Mesenchymal stem cell (in vitro differentiated cells and primary cell): ENCODE measurements around the gene ANKRD6.

Experiments used
- DNase-seq: peaks from one replicate; pipeline ENCODE4 v3.0.0-alpha.2; 2013
- H2AFZ ChIP-seq: one replicate; pipeline ENCODE4 v1.6.1; 2013; ENCODE audit warnings: low read depth, mild to moderate bottlenecking, control low read depth, inconsistent platforms, low read length, moderate library complexity
- H2AK5ac ChIP-seq: 2 replicates; pipeline ENCODE4 v1.6.1; 2013; ENCODE audit warnings: low read length, moderate library complexity, mild to moderate bottlenecking, inconsistent platforms; ENCODE audit not compliant: severe bottlenecking
- H2BK120ac ChIP-seq: one replicate; pipeline ENCODE4 v1.6.1; 2013; ENCODE audit warnings: low read depth, mild to moderate bottlenecking, inconsistent platforms, low read length, moderate library complexity
- H2BK12ac ChIP-seq, 2 experiments: one replicate each; pipeline ENCODE4 v1.6.1; 2013; ENCODE audit warnings: inconsistent platforms in 2 of 2, low read length in 2 of 2, mild to moderate bottlenecking in 2 of 2, moderate library complexity in 2 of 2, control low read depth in 1 of 2
- H2BK15ac ChIP-seq: one replicate; pipeline ENCODE4 v1.6.1; 2013; ENCODE audit warnings: mild to moderate bottlenecking, low read depth, inconsistent platforms; ENCODE audit not compliant: poor library complexity, severe bottlenecking
- H2BK5ac ChIP-seq: 2 replicates; pipeline ENCODE4 v1.6.1; 2013; ENCODE audit warnings: low read depth, mild to moderate bottlenecking, low read length, control low read depth, inconsistent platforms; ENCODE audit not compliant: poor library complexity, severe bottlenecking
- H3K14ac ChIP-seq, 2 experiments: one replicate each; pipeline ENCODE4 v1.6.1; 2013; ENCODE audit warnings: inconsistent platforms in 2 of 2, low read length in 2 of 2, control low read depth in 1 of 2, mild to moderate bottlenecking in 1 of 2, moderate library complexity in 1 of 2
- H3K18ac ChIP-seq, 2 experiments: one replicate each; pipeline ENCODE4 v1.6.1; 2013; ENCODE audit warnings: inconsistent platforms in 2 of 2, low read length in 2 of 2, control low read depth in 1 of 2, low read depth in 1 of 2, mild to moderate bottlenecking in 1 of 2
- H3K23ac ChIP-seq, 2 experiments: one replicate each; pipeline ENCODE4 v1.6.1; 2013; ENCODE audit warnings: inconsistent platforms in 2 of 2, low read length in 2 of 2, mild to moderate bottlenecking in 2 of 2, moderate library complexity in 2 of 2, control low read depth in 1 of 2
- H3K27ac ChIP-seq: 2 replicates; pipeline ENCODE4 v1.5.1; 2013; ENCODE audit warnings: mild to moderate bottlenecking, moderate library complexity, low read length, control low read depth, inconsistent platforms; ENCODE audit not compliant: poor library complexity, severe bottlenecking
- H3K27me3 ChIP-seq, 2 experiments: 2 replicates each; pipeline versions ENCODE4 v1.6.1 to v1.7.0; 2013; ENCODE audit warnings: low read length in 2 of 2, mild to moderate bottlenecking in 2 of 2, moderate library complexity in 2 of 2, control low read depth in 1 of 2, inconsistent platforms in 1 of 2; ENCODE audit not compliant: control insufficient read depth in 1 of 2, insufficient read depth in 1 of 2
- H3K36me3 ChIP-seq, 2 experiments: 2 replicates each; pipeline versions ENCODE4 v1.6.1 to v1.7.0; 2013; ENCODE audit warnings: low read length in 2 of 2, control low read depth in 1 of 2, inconsistent platforms in 1 of 2, low read depth in 1 of 2, mild to moderate bottlenecking in 1 of 2; ENCODE audit not compliant: insufficient read depth in 2 of 2, control insufficient read depth in 1 of 2
- H3K4ac ChIP-seq, 2 experiments: one replicate each; pipeline ENCODE4 v1.6.1; 2013; ENCODE audit warnings: inconsistent platforms in 2 of 2, low read length in 2 of 2, mild to moderate bottlenecking in 2 of 2, moderate library complexity in 2 of 2, control low read depth in 1 of 2, low read depth in 1 of 2
- H3K4me1 ChIP-seq: 2 replicates; pipeline ENCODE4 v1.6.1; 2013; ENCODE audit warnings: low read depth, low read length, control low read depth; ENCODE audit not compliant: control insufficient read depth, insufficient read depth
- H3K4me2 ChIP-seq: 2 replicates; pipeline ENCODE4 v1.6.1; 2013; ENCODE audit warnings: low read length, mild to moderate bottlenecking, inconsistent platforms; ENCODE audit not compliant: poor library complexity, severe bottlenecking
- H3K4me3 ChIP-seq, 2 experiments: 2 replicates each; pipeline versions ENCODE4 v1.5.1 to v1.7.0; 2013; ENCODE audit warnings: low read length in 2 of 2, mild to moderate bottlenecking in 2 of 2, control low read depth in 1 of 2, low read depth in 1 of 2; ENCODE audit not compliant: insufficient read depth in 1 of 2
- H3K79me1 ChIP-seq: replicated peaks from 2 replicates; pipeline ENCODE4 v1.6.1; 2013; ENCODE audit warnings: mild to moderate bottlenecking, control low read depth, low read length, inconsistent platforms; ENCODE audit not compliant: poor library complexity, severe bottlenecking
- H3K9ac ChIP-seq: 2 replicates; pipeline ENCODE4 v1.7.0; 2013; ENCODE audit warnings: mild to moderate bottlenecking, low read length, moderate library complexity
- H3K9me3 ChIP-seq: 2 replicates; pipeline ENCODE4 v1.7.0; 2013; ENCODE audit warnings: mild to moderate bottlenecking, low read length; ENCODE audit not compliant: control insufficient read depth
- H4K8ac ChIP-seq: one replicate; pipeline ENCODE4 v1.6.1; 2013; ENCODE audit warnings: inconsistent platforms, mild to moderate bottlenecking, low read length, moderate library complexity
- H4K91ac ChIP-seq: one replicate; pipeline ENCODE4 v1.6.1; 2013; ENCODE audit warnings: mild to moderate bottlenecking, low read length, inconsistent platforms
- WGBS: methylation state at CpG from one replicate; pipeline ENCODE4 v1.1.7; 2013; ENCODE audit warnings: mixed read lengths; 5-methylcytosine and 5-hydroxymethylcytosine counted together

Gene ANKRD6

DNA sequence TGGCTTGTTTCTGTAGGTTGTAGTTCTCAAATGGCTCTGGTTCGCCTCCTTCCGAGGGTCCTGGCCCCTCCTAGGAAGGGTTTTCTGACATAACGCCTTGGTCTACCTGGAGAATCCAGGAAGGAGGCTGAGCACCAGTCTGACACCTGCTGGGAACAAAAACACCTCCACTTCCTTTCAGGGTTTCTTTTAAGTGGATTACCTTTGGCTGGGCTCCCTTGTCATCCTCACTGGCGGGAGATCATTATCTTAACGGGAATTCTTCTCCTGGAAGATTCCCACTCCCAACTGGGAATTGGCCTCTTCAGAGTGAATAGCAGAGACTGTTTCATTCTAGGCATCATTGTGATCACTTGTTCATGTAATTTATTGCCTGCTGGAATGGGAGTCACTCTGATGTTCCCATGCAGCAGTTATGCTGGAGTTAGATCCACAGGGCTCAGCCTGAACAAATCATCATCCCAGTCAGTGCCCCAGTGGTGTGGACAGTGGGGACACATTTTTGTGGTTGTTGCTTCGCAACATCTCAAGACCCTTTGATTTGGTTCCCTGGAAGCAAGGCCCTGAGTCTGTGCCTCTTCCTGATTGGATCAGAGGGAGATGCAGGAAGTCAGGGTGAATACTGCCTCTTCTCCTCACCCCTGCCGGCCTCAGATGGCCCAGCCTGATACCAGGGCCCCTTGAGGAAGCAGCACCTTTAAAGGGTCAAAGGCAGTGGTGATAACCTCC is 156.5 kb downstream of the ANKRD6 start:
- H3K9ac ChIP-seq, result no peak overlapping the region
- no peak overlapping the region for H4K91ac ChIP-seq
- H3K27ac ChIP-seq, result no peak overlapping the region
- no peak overlapping the region for H3K4me3 ChIP-seq
- no peak overlapping the region for H2BK12ac ChIP-seq
- H2BK15ac ChIP-seq, result no peak overlapping the region
- no peaks in the 10 kb centered on the region for H3K4me1 ChIP-seq
- H3K4me2 ChIP-seq, result no peak overlapping the region
- no peak overlapping the region for H3K4ac ChIP-seq
- no peak for DNase-seq
- no peak overlapping the region for H3K14ac ChIP-seq
- 42% methylated on average over 7 of the region's 7 CpGs for WGBS
- H3K36me3 ChIP-seq, result no peaks in the 10 kb centered on the region
- H3K18ac ChIP-seq, result no peak overlapping the region
- no peak overlapping the region for H2AK5ac ChIP-seq
- H2BK5ac ChIP-seq, result no peak overlapping the region
- no peak overlapping the region for H2BK120ac ChIP-seq
- no peak overlapping the region for H2AFZ ChIP-seq
- H3K23ac ChIP-seq, result no peak overlapping the region
- H3K9me3 ChIP-seq, result no peaks in the 10 kb centered on the region
- no peaks in the 10 kb centered on the region for H3K79me1 ChIP-seq
- no peaks in the 10 kb centered on the region for H3K27me3 ChIP-seq
- no peak overlapping the region for H4K8ac ChIP-seq

DNA sequence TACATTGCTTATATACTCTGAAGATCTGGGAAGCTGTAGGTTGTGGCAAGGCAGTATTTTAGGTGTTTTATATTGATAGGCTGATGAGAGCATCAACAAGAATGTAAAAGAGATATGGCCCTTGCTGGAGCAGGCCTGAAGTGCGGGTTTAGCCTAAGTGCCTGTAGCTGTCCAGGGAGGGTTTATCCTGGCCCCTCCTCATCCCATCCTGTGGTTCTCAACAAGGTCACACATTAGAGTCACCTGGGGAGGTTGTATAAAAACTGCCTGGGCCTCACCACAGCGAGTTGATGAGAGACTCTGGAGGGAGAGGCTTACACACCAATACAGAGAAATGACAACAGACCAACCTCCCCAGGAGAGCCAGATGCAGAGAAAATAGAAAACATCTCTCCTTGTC is 157.2 kb downstream of the ANKRD6 start:
- H2BK5ac ChIP-seq, result no peak overlapping the region
- no peak overlapping the region for H2AK5ac ChIP-seq
- H2AFZ ChIP-seq, result no peak overlapping the region
- no peaks in the 10 kb centered on the region for H3K9me3 ChIP-seq
- H3K14ac ChIP-seq, result no peak overlapping the region
- no peak overlapping the region for H3K27ac ChIP-seq
- H2BK15ac ChIP-seq, result no peak overlapping the region
- H2BK12ac ChIP-seq, result no peak overlapping the region
- no peak overlapping the region for H3K4me3 ChIP-seq
- no peak overlapping the region for H2BK120ac ChIP-seq
- H4K8ac ChIP-seq, result no peak overlapping the region
- H3K4me2 ChIP-seq, result no peak overlapping the region
- no peak for DNase-seq
- no peaks in the 10 kb centered on the region for H3K36me3 ChIP-seq
- H3K4me1 ChIP-seq, result no peaks in the 10 kb centered on the region
- H4K91ac ChIP-seq, result no peak overlapping the region
- no peak overlapping the region for H3K9ac ChIP-seq
- WGBS, result 79% methylated on average over 2 of the region's 2 CpGs
- H3K4ac ChIP-seq, result no peak overlapping the region
- H3K79me1 ChIP-seq, result no peaks in the 10 kb centered on the region
- no peak overlapping the region for H3K23ac ChIP-seq
- no peak overlapping the region for H3K18ac ChIP-seq
- H3K27me3 ChIP-seq, result no peaks in the 10 kb centered on the region

DNA sequence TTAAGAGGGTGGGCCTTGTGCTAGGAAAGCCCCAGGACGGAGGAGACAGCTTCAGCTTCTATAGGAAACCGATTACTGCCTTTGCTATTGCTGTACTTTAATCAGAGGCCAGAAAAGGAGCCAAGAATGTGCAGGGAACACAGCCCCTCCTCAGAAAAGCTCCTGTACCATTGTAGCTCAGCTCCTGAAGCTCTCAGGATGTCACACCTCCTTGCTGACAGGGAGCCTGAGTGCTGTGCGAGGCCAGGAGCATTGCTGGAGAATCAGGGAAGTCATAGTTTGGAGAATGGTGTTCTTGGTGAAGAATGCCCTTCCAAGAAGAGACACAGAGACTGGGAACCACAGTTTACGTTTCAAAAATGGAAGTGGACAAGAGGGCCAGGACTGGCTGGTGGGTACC is 158.8 kb downstream of the ANKRD6 start:
- no peak overlapping the region for H2BK15ac ChIP-seq
- no peak for DNase-seq
- 63% methylated on average over 4 of the region's 4 CpGs for WGBS

DNA sequence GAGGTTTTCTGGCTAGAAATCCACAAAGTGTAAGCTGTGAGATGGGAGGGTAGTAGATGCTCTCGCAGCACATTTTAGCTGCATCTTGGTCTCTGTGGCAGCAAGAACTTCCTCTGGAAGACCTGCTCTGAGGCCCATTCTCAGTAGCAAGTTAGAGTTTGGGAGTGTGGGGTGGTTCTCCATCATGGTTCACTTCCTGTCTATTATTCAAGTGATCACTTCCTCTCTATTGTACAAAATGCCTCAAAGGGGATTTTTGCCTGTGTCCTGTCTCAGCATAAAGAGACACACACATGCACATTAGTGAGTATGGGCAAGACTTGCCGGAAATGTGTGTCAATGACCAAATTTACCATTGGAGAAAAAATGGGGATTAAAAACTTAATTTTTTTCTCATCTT is 163.1 kb downstream of the ANKRD6 start:
- Histone ChIP-seq H3K27ac (no peak overlapping the region), H3K23ac (no peak overlapping the region), H4K91ac (no peak overlapping the region), H3K18ac (no peak overlapping the region), H2BK15ac (no peak overlapping the region), H2AK5ac (no peak overlapping the region), H2BK12ac (no peak overlapping the region), H3K4ac (no peak overlapping the region), H3K4me1 (no peaks in the 10 kb centered on the region), H2BK5ac (no peak overlapping the region), H3K4me3 (no peak overlapping the region), H3K79me1 (no peaks in the 10 kb centered on the region), H3K4me2 (no peak overlapping the region), H3K9ac (no peak overlapping the region), H4K8ac (no peak overlapping the region), H3K14ac (no peak overlapping the region), H3K27me3 (peaks cover 0 to 5% of the 10 kb centered on the region in 2 experiments), H2BK120ac (no peak overlapping the region), H3K36me3 (no peaks in the 10 kb centered on the region), H2AFZ (no peak overlapping the region), H3K9me3 (no peaks in the 10 kb centered on the region)
- 100% methylated on average over 2 of the region's 2 CpGs for WGBS
- no peak for DNase-seq

More for the DNA sequence above, 158.8 kb downstream of the ANKRD6 start:
- H3K4ac ChIP-seq, result no peak overlapping the region
- H2BK120ac ChIP-seq, result no peak overlapping the region
- H3K4me3 ChIP-seq, result no peak overlapping the region
- no peak overlapping the region for H3K23ac ChIP-seq
- peaks cover 0 to 5% of the 10 kb centered on the region in 2 experiments for H3K27me3 ChIP-seq
- H3K36me3 ChIP-seq, result no peaks in the 10 kb centered on the region
- H3K79me1 ChIP-seq, result no peaks in the 10 kb centered on the region
- no peak overlapping the region for H2BK5ac ChIP-seq
- no peak overlapping the region for H3K9ac ChIP-seq
- no peak overlapping the region for H3K18ac ChIP-seq
- no peak overlapping the region for H2AFZ ChIP-seq
- no peaks in the 10 kb centered on the region for H3K4me1 ChIP-seq
- no peak overlapping the region for H2BK12ac ChIP-seq
- no peak overlapping the region for H3K14ac ChIP-seq
- H3K4me2 ChIP-seq, result no peak overlapping the region
- H3K27ac ChIP-seq, result no peak overlapping the region
- H4K91ac ChIP-seq, result no peak overlapping the region
- H2AK5ac ChIP-seq, result no peak overlapping the region
- H3K9me3 ChIP-seq, result no peaks in the 10 kb centered on the region
- H4K8ac ChIP-seq, result no peak overlapping the region
